HG02870 (cell line): ENCODE results near the gene PITPNB.

Source experiments
- ATAC-seq: cut with Tn5 transposase; IDR thresholded peaks from one replicate; pipeline ENCODE4 v1.9.1; 2021; ENCODE audit warnings: mild to moderate bottlenecking, moderate library complexity; ENCODE audit not compliant: unreplicated experiment

The PITPNB gene

DNA sequence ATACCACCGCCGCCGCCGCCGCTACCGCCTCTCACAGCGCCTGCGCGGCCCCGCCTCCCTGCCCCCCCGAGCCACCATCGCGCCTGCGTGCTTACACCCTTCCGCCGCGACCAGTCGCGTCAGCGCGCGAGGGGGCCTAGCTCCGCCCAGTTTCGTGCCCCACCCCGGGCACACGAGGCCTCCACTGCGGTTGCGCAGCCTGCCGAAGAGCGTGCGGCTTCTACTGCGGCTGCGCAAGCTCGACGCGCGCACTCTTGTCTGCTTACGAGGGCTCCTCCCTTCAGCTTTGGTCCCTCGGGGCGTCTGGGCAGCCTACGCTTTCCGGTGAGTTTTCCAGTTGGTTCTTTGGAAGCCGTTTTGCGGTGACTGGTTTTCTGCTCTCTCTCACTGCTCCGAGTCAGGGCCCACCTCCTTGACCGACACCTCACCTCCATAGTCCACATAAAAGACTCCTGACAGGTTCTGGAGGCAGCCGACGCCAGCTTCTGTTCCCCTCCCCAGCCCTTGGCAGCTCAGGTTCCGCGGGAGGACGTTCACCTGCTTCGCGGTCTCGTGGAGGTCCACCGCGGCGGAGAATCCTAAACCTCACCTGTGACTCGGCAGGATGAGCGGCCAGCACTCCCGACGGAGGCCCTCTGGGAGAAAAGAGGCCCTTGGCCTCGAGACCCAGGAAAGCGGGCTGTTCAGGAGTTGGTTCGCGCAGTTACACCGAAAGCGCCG, at the start of gene PITPNB:
PITPNB (minus strand) TSS at position 35 of the 720 bp plus-strand sequence. CDS start 65 bp downstream, outside the sequence.
- ATAC-seq, result peak; percentile 78

DNA sequence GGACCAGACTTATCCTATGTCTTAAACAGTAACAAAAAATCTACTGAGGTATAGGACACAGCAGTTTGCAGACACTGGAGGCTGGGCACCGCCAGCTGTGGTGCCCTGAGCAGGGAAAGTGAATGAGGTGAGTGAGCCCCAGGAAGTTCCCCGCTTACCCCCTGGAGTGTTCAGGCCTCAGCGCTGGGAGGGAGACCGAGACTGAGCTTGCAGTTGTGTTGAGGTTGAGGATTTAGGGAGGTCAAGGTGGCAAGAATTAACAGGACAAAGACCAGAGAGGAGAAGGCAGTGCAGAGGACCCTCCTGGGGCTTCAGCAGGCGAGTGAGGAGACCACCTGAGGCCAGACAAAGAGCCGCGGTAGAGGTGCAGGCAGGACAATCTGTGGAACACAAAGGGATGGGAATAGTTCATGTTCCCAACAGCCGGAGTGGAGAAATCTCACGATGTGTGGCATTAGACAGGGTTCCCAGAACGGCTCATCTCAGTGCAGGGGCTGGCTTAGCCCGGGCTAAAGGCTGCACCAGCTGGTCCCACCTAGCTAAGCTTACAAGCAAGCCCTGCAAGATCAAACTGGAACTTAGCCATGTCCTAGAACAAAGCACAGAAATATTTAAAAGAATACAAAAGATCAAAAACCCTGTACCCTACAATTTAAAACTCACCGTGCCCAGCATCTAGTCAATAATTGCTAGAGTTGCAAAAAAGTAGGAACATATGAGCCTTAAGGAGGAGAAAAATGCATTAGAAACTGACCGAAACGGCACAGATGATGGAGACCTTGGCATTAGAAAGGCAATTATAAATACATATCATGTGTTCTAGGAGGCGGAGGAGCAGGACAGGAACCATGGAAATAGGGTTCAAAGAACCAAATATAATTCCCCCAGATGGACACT, 47.4 kb upstream of the PITPNB start:
- ATAC-seq, result no peak

DNA sequence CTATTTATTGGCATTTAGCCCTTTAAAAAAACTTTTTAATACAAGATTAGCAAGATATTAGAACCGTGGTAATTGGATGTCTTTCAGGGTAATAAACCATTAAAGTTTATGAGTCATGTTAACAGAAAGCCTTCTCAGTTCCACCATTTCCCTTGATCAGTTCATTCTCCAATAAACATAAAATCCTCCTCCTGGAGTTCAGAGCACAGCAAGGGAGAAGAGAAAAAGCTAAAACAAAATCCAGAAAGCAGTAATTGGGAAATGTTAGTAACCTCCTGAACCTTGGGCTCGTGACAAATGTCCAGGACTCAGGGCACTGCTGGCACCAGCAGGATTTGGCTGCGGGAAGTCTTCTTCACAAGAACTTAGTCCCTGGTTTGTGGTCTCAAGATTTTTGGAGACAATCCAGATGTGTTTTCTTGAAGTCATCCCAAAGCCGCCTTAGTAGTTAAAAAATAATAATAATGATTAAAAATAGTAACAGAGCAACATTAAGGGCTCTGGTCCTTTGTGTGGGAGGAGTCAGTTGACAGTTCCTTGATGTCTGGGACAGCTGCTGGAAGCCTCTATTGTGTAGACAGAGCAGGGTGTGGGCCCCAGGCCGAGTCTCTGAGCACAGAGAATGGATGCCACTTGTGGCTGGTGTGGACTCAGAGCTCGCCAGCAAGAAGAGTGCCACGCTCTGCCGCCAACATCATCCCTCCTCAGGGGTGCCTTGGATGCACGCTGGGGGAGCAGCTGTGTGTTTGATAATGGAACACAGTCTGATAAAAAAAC, 43.4 kb upstream of the PITPNB start:
- ATAC-seq, result no peak

DNA sequence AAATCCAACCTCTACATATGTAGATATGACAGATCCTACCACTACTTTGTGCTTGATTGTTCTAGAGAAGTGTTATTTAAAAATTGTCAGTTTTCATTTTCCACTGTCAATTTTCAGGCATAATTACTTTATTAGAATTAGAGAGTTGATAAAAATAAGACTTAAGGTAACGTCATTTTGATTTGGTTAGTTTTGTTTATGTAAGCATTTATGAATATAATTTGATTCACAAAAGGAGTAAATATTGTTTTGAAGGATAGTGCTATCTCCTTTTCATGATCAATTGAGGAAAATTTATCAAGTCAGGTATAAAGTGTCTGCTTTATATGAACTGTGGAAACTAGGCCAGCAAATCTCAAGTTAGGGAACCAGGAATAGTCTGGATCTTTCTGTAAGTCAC, 42.6 kb upstream of the PITPNB start:
- no peak for ATAC-seq

DNA sequence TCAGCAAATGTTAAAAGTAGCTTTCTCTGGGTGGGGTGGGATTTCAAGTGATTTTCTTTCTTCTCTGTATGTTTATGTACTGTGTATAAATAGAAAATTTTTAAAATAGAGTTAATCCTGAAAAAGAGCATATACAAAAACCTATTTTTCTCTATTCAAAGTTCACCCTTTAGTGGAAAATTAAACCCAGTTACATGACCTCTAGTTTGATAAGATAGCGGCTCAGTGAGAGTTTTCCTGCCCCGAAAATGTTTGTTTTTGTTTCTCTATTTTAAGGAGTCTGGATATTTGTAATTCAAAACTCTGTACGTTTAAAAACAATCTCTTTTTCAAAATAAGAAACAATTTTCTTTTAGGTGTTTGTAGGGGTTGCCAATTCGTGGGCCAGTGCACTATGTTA, 42.1 kb upstream of the PITPNB start:
- ATAC-seq, result no peak

DNA sequence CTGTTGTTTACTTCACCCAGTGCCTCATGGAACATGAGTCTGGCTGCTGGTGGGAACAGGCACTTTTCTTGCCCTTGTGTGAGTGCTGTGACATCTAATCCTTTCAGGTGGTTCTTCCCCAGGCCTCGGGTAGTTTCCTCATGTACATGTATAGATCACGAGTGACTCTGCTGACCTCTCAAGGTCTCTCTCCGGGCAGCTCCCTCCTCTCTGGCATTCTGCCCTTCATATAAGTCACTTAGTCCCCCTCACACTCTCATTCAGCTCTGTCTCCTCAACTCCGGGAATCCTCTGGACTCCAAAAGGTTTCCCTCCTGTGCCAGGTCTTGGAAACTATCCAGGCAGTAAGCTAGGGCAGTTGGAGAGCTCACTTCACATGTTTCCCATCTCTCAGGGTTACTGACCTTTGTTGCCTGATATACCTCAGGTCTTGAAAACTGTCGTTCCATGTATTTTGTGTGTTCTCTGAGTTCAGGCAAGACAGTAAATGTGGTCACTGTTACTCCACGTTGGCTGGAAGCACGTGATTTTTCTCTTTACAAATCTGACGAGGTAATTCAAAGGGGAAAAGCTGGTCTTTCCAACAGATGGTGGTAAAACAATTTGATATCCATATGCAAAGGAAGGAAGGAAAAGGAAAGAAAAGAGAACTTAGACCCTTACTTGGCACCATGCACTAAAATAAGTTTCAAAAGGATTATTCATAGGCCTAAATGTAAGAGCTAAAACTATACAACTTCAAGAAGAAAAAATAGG, 40.5 kb upstream of the PITPNB start:
- no peak for ATAC-seq

DNA sequence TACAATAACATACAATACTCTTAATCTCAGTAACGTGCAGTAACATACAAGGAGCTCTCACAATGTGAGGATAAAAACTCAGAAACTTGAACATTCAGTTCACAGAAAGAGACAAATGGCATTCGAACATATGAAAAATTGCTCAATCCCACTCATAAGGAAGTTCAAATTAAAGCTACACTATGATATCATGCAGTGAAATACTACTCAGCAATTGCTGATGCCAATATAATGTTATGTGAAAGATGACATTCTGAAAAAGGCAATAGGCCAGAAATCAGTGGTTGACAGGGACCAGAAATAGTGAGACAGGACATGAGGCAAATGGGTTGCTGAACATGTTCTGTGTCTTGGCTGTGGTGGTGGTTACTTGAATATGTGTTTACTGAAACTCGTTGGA, 33.7 kb upstream of the PITPNB start:
- no peak for ATAC-seq

DNA sequence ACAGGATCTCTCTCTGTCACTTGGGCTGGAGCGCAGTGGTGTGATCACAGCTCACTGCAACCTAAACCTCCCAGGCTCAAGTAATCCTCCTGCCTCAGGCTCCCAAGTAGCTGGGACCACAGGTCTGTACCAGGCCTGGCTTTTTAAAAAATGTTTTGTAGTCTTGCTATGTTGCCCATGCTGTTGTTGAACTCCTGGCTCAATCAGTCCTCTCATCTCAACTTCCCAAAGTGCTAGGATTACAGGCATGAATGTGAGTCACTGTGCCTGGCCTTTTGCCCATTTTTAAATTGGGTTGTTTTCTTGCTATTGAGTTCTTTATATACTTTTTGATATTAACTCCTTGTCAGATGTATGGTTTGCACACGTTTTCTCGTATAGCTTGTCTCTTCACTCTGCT, 33.0 kb upstream of the PITPNB start:
- no peak for ATAC-seq

DNA sequence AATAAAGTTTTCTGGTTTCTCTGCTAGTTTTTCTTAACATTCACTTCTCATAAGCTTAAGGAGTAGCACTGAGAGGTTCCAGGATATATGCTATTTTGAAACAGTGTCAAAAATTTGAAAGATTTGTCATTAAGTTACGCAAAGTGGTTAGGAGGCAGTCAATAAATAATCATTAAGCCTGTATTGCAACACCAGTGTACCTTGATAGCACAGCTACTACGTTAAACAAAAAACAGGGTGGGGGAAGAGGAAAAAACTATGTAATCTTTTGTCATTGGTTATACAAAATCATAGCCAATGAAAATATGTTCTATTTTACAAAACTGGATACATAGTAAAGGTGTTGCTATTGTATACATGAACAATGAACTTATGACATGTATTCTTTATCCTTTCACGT, 30.4 kb upstream of the PITPNB start:
- ATAC-seq, result no peak

DNA sequence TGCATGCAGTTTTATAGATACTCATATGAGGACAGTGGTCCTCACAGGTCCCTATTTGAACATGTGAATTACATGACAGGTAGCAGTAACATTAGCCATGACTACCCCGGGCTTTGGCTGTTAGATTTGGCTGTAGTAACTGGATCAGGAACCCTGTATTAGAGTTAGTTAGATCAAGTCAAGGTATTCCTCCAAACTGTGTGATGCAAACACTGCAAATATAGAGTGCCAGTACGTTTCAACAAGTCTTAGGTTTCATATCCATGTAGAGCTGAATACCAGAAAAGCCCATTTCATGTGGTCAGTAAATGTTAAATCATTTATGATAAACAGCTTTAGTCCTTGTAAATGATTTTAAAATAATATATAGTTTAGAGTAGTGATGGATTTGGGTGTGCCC, 29.5 kb upstream of the PITPNB start:
- ATAC-seq, result no peak

DNA sequence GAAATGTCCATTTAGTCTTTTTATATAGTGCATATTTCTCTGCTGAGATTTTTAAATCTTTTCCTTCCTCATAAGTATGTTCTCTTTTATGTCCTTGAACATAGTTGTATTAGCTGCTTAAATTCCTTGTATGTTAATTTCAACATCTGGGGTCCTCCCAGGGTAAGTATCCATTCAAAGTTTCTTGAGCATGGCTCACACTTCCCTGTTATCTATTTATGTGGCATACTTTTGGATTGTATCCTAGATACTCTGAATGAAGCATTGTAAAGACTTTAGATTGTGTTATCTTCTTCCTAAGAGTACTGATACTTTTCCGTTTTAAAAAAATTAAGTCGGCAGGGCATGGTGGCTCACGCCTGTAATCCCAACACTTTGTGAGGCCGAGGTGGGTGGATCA, 28.4 kb upstream of the PITPNB start:
- ATAC-seq, result no peak

DNA sequence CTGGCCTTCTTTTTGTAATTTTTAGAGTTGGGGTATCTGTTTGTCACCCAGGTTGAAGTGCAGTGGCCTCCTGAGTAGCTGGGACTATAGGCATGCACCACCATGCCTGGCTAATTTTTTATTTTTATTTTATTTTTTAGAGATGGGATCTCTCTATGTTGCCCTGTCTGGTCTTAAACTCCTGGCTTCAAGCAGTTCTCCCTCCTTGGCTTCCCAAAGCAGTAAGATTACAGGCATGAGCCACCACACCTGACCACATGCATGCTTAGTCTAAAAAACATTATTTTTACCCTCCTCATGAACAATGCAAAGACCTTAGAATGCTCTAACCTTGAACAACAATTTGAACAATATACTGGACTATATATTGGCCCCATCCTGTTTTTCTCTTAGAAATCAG, 22.1 kb upstream of the PITPNB start:
- ATAC-seq, result no peak

DNA sequence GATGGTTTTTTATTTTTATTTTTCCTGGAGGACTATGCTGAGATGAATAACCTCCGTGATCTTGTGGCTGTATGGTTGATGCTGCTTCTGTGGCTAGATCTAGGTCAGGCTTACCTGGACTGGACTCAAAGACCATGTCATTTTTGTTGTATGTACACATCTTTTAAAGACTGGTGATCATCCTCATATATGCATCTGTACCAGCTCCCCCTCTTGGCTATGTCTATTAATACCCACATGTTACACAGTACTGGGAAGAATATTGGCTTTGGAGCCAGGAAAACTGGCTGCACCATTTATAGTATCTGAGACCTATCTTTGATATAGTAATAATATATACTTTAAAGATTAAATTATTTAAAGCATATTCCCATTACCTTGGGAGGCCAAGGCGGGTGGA, 18.4 kb upstream of the PITPNB start:
- no peak for ATAC-seq

DNA sequence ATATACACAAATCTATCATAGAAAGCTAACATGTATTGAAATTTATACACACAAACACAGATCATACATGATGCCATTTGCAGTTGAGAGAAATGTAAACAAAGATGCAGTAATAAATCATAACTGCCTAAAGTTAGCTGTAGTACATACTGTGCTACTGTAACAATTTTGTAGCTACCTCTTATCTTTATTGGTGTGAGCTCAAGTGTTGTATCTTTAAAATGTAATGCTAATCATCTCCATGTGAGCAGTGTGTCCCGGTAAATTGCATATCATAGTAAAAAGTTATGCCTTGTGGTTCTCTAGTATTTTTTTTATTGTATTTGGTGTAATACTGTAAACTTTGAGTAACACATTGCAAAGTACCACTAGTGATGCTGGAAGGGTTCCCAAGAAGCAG, 16.8 kb upstream of the PITPNB start:
- no peak for ATAC-seq

DNA sequence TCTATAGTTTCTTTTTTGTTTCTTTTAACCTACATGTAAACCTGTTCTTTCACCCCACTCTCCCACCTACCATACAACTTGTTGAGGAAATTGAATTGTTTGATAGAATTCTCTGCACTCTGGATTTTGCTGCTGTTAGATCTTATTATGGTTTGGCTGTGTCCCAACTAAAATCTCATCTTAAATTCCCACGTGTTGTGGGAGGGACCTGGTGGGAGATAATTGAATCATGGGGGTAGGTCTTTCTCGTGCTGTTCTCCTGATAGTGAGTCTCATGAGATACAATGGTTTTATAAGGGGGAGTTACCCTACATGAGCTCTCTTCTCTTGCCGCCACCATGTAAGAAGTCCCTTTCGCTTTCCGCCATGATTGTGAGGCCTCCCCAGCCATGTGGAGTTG, 15.0 kb upstream of the PITPNB start:
- ATAC-seq, result no peak

DNA sequence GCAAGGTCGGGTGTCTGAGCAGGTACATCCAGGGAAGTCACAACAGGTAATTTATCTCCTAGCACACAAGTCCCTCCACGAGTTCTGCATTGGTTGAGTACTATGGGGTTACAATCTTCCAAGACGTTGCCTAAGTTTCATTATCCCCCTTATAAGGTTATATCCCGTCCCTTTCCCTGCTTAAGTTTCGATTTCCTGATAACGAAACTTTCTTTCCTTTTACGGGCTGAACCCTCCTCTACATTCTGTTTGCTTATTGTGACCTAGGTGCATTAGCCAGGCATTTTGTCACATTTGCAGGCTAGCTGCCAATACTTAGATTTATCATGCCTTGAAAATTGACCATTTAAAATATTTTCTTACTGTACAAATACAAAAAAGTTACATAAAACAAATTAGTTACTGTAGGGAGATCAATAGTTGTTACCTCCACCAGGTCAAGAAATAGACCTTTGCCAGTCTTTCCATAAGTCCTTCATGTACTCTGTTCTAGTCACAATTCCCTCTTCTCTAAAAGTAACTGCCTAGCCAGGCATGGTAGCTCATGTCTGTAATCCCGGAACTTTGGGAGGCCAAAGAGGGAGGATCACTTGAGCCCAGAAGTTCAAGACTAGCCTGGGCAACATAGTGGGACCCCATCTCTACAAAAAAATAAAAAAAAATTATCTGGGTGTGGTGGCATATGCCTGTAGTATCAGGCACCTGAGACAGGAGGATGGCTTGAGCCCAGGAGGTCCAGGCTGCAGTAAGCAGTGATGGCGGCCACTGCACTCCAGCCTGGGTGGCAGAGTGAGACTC, 14.3 kb upstream of the PITPNB start:
- ATAC-seq, result no peak

DNA sequence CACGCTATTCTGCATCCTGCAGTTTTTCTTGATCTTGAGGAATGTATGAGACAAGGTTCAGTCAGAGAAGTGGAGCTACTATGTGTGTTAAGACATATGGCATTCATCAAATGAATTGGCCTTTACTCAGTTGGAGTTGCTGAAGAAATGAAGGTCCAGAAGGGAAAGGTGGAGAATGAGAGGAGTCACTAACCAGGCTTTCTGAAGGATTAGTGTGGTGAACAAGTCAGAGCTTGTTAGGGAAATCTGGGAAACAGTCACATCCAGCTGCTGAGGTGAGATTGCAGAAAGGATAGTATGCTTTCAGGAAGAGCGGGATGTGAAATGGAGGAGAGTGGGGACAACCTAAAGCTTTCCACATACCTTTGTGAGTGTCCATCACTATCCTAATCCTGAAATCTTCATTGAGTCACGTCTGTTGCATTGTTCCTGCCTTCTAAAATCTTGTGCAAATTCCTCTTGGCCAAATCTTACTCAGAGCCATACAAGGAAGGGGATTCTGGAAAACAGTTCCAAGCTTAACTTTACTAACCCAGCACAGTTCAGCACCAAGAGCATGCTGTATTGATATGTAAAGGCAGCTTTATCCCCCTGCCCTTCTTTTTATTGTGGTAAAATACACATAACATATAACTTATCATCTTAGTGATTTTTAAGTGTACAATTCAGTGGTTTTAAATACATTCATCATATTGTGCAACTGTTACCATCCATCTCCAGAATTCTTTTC, 11.4 kb upstream of the PITPNB start:
- no peak for ATAC-seq

DNA sequence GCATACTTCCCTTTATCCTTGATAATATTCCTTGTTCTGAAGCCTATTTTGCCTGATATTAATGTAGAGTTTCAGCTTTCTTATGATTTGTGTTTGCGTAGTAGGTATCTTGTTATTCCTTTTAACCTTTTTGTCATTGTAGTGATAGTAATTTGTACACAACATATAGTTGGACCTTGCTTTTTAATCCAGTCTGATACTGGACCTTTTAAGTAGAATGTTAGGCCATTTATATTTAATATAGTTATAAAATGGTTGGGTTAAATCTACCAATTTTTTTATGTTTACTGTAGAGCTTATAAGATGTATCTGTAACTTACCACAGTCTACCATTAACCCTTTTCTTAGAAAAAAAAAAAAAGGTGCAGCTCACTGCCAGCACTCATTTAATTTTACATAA, 8.6 kb upstream of the PITPNB start:
- no peak for ATAC-seq

DNA sequence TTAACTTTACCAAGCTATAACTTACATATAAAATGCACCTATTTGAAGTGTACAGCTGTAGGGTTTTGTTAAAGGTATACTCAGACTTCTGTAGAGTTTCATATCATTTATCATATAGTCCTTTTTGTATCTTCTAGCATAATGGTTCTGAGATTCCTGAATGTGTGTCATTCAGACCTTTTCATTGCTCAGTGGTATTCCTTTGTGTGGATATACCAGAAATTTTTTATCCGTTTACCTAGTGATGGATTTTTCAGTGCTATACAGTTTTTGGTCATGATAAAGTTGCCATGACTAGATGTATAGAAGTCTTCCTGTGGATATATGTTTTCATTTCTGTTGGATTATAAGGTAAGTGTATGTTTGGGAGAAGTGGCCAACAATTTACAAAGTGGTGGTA, 6.3 kb upstream of the PITPNB start:
- no peak for ATAC-seq
